ENCODE data around the gene PRIMA1. TPM values are rescaled to one million over a fixed set of nuclear protein-coding genes. Genes with fewer than 3 reads are reported as not detected.

The PRIMA1 gene
- total and polyA plus RNA-seq, 12 donors = 1.8 to 16.3 (median 4.1) TPM

DNA sequence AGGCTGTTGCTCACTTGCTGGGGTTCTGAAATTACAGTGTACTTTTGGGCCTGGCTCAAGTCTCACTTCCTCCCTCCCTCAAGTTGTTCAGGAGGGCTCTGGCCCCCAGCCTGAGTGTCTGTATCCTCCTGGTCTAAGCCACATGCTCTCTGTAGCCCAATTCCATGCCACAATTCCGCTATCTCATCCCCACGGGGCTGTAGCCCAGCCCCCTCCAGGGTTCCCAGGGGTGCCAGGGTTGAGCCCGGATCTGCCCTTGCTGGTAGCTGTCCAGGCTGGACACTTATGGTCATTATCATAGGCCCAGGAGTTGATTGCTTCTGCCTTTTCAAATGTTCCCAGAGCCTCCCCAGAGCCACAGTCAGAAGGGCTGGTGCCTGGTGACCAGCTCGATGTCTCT is 65.3 kb downstream of the PRIMA1 start:
- intact Hi-C loops (cut with DNase I) = no loop called here
- Histone ChIP-seq H3K27ac (no peak overlapping the region), H3K36me3 (no peaks in the 10 kb centered on the region), H3K9me3 (no peaks in the 10 kb centered on the region), H3K4me1 (no peaks in the 10 kb centered on the region), H3K4me3 (no peak overlapping the region), H3K27me3 (no peaks in the 10 kb centered on the region)
- TF ChIP-seq, protein P1, sequence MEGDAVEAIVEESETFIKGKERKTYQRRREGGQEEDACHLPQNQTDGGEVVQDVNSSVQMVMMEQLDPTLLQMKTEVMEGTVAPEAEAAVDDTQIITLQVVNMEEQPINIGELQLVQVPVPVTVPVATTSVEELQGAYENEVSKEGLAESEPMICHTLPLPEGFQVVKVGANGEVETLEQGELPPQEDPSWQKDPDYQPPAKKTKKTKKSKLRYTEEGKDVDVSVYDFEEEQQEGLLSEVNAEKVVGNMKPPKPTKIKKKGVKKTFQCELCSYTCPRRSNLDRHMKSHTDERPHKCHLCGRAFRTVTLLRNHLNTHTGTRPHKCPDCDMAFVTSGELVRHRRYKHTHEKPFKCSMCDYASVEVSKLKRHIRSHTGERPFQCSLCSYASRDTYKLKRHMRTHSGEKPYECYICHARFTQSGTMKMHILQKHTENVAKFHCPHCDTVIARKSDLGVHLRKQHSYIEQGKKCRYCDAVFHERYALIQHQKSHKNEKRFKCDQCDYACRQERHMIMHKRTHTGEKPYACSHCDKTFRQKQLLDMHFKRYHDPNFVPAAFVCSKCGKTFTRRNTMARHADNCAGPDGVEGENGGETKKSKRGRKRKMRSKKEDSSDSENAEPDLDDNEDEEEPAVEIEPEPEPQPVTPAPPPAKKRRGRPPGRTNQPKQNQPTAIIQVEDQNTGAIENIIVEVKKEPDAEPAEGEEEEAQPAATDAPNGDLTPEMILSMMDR (IDR thresholded peaks at IDR 0.05) = no peak
- DNase-seq = no peak
- no peak for ATAC-seq
- WGBS, 2 donors = 67 to 78% methylated on average over 4 of the region's 4 CpGs

DNA sequence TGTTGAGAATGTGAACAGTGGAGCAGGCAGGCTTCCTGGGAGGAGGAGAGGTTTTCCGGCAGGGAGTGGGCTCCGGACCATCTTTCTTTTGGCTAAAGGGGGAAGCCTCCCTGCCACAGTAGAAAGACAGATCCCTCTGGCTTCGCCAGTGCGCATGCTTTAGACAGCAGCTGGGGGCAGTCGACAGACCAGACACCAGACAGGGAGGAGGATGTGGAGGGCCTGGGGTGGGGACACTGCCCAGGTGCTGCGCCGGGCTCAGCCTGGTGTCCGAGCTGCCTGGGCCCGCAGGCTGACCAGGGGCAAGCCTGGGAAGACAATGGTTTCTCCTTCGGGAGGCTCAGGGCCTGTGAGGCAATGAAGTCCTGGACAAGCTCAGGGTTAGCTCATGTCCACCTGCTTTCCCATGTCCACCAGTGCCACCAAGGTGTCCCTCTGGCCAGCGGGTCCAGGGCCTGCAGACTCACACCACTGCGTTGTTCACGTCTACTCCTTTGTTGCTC is 67.3 kb downstream of the PRIMA1 start:
- H3K27me3 ChIP-seq = no peaks in the 10 kb centered on the region
- no peaks in the 10 kb centered on the region for H3K36me3 ChIP-seq
- TF ChIP-seq, protein P1 (IDR thresholded peaks at IDR 0.05) = no peak
- H3K4me1 ChIP-seq = no peaks in the 10 kb centered on the region
- intact Hi-C loops (cut with DNase I) = no loop called here
- ATAC-seq = peak in 2 of 8 donors; percentile 12
- H3K4me3 ChIP-seq = no peak overlapping the region
- no peak for DNase-seq
- no peaks in the 10 kb centered on the region for H3K9me3 ChIP-seq
- WGBS, 2 donors = 88 to 89% methylated on average over 13 of the region's 13 CpGs
- H3K27ac ChIP-seq = no peak overlapping the region

DNA sequence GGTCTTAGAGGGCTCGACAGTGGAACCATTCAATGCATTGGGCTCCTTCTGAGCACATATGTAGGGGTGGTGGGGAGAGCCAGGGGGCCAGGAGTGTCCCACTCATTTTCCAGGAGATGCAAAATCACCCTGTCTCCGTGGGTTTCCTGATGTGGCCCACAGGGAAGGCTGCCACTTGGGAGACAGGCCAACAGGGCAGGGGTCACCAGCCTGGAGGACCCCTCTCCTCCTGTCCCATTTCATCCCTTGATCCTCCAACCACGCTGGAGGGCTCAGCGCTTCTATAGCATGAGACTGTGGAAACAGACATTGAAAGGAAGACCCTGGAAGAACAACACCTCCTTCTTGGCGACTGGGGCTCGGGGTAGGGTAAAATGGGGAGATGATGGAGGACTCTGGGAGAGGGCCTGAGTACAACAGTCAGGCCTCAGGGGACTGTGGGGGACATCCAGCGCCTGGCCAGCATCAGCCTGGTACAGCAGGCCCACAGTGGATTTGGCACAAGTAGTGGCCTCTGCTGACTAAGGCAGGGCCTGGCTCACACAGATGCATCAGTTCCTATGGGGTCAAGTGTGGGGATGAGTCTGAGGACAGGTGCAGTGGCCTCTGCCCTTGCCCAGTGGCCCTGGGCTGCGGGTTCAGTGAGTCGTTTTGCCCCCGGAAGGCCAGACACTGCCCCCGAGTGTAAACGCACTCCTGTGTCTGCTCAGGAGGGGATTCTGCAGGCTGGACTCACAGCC is 68.0 kb downstream of the PRIMA1 start:
- Histone ChIP-seq H3K4me1 (no peaks in the 10 kb centered on the region), H3K9me3 (no peaks in the 10 kb centered on the region), H3K36me3 (no peaks in the 10 kb centered on the region), H3K4me3 (no peak overlapping the region), H3K27me3 (no peaks in the 10 kb centered on the region), H3K27ac (no peak overlapping the region)
- DNase-seq = no peak
- intact Hi-C loops (cut with DNase I) = no loop called here
- TF ChIP-seq, protein P1 (IDR thresholded peaks at IDR 0.05) = no peak
- WGBS, 2 donors = 81 to 85% methylated on average over 12 of the region's 12 CpGs
- no peak for ATAC-seq

DNA sequence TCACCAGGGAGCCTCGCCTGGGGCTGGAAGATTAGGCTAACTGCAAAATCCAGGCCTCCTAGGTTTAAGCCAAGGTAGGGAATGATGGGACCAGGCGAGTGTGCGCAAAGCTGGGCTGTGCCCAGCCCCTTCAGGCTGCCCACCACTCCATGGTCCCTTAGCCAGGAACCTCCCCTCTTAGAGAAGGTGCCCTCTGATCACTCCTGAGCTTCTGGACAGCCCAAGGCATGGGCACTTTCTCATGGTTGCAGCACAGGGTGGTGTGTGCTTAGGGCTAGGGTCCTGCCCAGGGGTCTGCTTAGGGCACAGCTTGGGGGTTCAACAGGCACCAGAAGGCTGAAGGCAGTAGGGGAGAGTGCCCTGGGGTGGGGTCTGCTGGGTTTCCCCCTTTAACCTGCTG is 69.0 kb downstream of the PRIMA1 start:
- 87 to 96% methylated on average over 3 of the region's 3 CpGs for WGBS, 2 donors
- no peaks in the 10 kb centered on the region for H3K9me3 ChIP-seq
- intact Hi-C loops (cut with DNase I) = no loop called here
- DNase-seq = no peak
- TF ChIP-seq, protein P1 (IDR thresholded peaks at IDR 0.05) = no peak
- no peak for ATAC-seq
- H3K4me3 ChIP-seq = no peak overlapping the region
- H3K36me3 ChIP-seq = no peaks in the 10 kb centered on the region
- no peak overlapping the region for H3K27ac ChIP-seq
- no peaks in the 10 kb centered on the region for H3K27me3 ChIP-seq
- no peaks in the 10 kb centered on the region for H3K4me1 ChIP-seq

Data from heart right ventricle (tissue), 16 donors.